ENCODE data around the gene UGT3A2. TPM values are rescaled to one million over a fixed set of nuclear protein-coding genes. Genes with fewer than 3 reads are reported as not detected.

UGT3A2 gene, protein sequence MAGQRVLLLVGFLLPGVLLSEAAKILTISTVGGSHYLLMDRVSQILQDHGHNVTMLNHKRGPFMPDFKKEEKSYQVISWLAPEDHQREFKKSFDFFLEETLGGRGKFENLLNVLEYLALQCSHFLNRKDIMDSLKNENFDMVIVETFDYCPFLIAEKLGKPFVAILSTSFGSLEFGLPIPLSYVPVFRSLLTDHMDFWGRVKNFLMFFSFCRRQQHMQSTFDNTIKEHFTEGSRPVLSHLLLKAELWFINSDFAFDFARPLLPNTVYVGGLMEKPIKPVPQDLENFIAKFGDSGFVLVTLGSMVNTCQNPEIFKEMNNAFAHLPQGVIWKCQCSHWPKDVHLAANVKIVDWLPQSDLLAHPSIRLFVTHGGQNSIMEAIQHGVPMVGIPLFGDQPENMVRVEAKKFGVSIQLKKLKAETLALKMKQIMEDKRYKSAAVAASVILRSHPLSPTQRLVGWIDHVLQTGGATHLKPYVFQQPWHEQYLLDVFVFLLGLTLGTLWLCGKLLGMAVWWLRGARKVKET
- total RNA-seq: not detected in 3 replicates
- long read RNA-seq: 0 reads

DNA sequence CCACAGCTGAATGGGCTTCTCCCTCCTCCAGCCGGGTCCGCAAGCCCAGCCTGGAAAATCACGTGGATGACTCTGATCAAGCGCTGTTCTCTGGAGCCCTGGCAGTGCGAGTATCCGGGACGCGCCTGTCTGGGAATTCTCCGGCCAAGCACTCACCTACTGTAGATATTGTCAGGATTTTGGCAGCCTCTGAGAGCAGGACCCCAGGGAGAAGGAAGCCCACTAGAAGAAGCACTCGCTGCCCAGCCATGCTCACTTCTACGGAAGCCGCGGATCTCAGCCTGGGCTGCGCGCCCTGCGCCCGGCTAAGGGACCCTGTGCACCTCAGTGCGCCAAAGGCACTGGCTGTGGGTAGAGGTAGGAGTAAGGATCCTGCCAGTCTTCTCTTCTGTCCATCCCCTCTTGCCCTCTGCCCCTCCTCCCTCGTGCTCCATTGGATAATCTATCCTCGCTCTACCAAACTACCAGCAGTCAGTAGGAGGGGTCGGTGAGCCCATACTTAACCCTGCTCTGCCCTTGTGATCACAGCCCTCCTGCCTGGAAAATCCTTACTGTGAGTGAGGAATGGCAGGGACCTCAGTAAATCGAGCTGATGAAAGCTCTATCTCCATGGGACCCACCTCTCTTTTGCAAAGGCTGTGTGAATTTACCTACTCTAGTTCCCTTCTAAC lies at the start of gene UGT3A2:
Gene UGT3A2 (minus strand): TSS at position 343 of the 671 bp plus-strand sequence. CDS start 93 bp downstream, at position 250.
- no peak for DNase-seq (ENCODE audit: low spot score)
- Mint-ChIP-seq H3K4me3 (ENCODE audit: unreplicated experiment) (peak within 1 kb of the TSS; percentile 45), H3K36me3 (ENCODE audit: low read depth) (no peaks in the 10 kb centered on the region), H3K27me3 (ENCODE audit: low read depth) (peaks cover 55% of the 10 kb centered on the region), H3K27ac (ENCODE audit: unreplicated experiment) (no peak within 1 kb of the TSS), H3K9me3 (ENCODE audit: low read depth) (no peaks in the 10 kb centered on the region), H3K4me1 (ENCODE audit: low read depth) (peaks cover 12% of the 10 kb centered on the region)
- no peak for TF ChIP-seq CTCF (IDR thresholded peaks at IDR 0.05)

GRCh38 chr5:36111238-36111637 lies 44.6 kb upstream of the UGT3A2 start:
- no peak for DNase-seq (ENCODE audit: low spot score)
- Mint-ChIP-seq H3K9me3 (ENCODE audit: low read depth) (no peaks in the 10 kb centered on the region), H3K36me3 (ENCODE audit: low read depth) (peaks cover 21% of the 10 kb centered on the region), H3K27me3 (ENCODE audit: low read depth) (no peaks in the 10 kb centered on the region), H3K4me1 (ENCODE audit: low read depth) (no peaks in the 10 kb centered on the region), H3K27ac (ENCODE audit: unreplicated experiment) (no peak overlapping the region), H3K4me3 (ENCODE audit: unreplicated experiment) (no peak overlapping the region)
- no peak for TF ChIP-seq CTCF (IDR thresholded peaks at IDR 0.05)

DNA sequence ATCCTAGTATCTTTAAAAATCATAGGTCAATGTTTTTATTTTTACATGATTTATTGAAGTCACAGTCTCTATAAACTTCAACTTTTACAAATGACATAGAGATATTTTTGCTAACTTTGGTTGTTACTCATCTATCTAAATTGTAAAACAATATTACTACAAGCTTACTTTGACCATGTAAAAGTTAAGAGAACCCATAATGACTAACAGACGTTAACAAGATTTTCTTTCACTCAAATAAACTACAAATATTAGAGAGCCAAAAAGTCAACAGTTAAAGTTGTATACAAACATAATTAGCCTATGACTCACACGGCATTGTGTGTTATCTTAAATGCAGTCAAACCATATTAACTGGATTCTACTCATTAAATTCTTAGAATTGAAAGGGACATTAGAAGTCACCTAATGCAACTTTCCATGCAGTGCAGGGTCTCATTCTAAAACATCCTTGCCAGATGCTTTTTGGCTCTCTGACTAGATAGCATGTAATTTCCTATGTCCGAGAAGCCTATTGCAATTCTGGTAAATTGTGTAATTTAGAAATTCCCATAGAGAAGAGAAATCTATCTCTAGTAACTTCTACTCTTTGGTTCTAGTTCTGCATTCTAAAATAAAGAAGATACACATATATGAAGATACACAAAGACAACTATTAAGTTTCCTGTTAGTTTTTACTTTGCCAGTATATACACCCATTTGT lies 42.2 kb upstream of the UGT3A2 start:
- no peaks in the 10 kb centered on the region for H3K27me3 Mint-ChIP-seq (ENCODE audit: low read depth)
- H3K4me3 Mint-ChIP-seq (ENCODE audit: unreplicated experiment): no peak overlapping the region
- H3K4me1 Mint-ChIP-seq (ENCODE audit: low read depth): no peaks in the 10 kb centered on the region
- DNase-seq (ENCODE audit: low spot score): no peak
- TF ChIP-seq CTCF (IDR thresholded peaks at IDR 0.05): no peak
- H3K27ac Mint-ChIP-seq (ENCODE audit: unreplicated experiment): no peak overlapping the region
- peaks cover 20% of the 10 kb centered on the region for H3K36me3 Mint-ChIP-seq (ENCODE audit: low read depth)
- no peaks in the 10 kb centered on the region for H3K9me3 Mint-ChIP-seq (ENCODE audit: low read depth)

DNA sequence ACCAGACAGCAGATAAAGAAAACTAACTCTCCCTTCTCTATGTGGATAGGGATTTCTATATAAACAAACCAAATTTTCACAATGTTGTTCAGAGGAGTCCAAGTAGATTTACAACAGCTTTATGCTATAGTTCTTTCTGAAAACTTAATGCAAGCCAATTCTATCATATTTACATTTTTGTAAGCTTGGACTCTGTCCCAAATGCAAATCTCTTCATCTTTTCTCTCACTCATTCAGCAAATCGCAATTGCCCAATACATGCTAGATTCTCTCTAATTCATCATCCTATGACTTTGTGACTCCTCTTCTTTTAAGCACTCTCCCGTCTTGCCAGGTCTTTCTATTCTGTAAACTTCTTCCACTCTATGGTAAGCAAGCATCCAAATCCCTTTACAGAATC lies 39.1 kb upstream of the UGT3A2 start:
- no peak overlapping the region for H3K27ac Mint-ChIP-seq (ENCODE audit: unreplicated experiment)
- no peak overlapping the region for H3K4me3 Mint-ChIP-seq (ENCODE audit: unreplicated experiment)
- no peak for DNase-seq (ENCODE audit: low spot score)

More for the DNA sequence above, 39.1 kb upstream of the UGT3A2 start:
- Mint-ChIP-seq H3K36me3 (ENCODE audit: low read depth) (peaks cover 24% of the 10 kb centered on the region), H3K4me1 (ENCODE audit: low read depth) (no peaks in the 10 kb centered on the region), H3K9me3 (ENCODE audit: low read depth) (no peaks in the 10 kb centered on the region), H3K27me3 (ENCODE audit: low read depth) (no peaks in the 10 kb centered on the region)
- TF ChIP-seq CTCF (IDR thresholded peaks at IDR 0.05): no peak

Data from chondrocyte (in vitro differentiated cells).